Stimulated activated CD4-positive, alpha-beta T cell treated with anti-CD3 and anti-CD28 coated beads, TNF-alpha, amount 100 ng/mL, for 48 hours (primary cell): ENCODE data around the gene PEBP1.

Source experiments
- DNase-seq, 3 donors: peaks; one replicate each; pipeline ENCODE4 v3.0.0-alpha.2; 2020; ENCODE audit warnings: low read depth in 3 of 3

PEBP1 gene

GRCh38 chr12:118193958-118194357 lies 58.0 kb downstream of the PEBP1 start:
- DNase-seq, result no peak
